Natural killer cell treated with Interleukin-12 subunit alpha and Interleukin-12 subunit beta and Interleukin-15 and Interleukin-18, amount 100 ng/mL, for 72 hours (primary cell): ENCODE results near the gene TLK2. TPM values are rescaled to one million over a fixed set of nuclear protein-coding genes. Genes with fewer than 3 reads are reported as not detected.
"Not testable (repeated sequence)": the region's sequence is repeated elsewhere in the genome, so short reads cannot be mapped to it uniquely, and the experiment has no call there.

Experiments
- ATAC-seq, 2 donors: fragments of 150-1000 bp; cut with Tn5 transposase in 1 of 2; sonication (Bioruptor Pico), chemical (Tn5 transposase) in 1 of 2; 2 replicates each; pipeline ENCODE4 v1.10.0; 2021
- DNase-seq: peaks from one replicate; pipeline ENCODE4 v3.0.0; 2022; ENCODE audit warnings: low spot score
- H3K27ac Mint-ChIP-seq, 2 donors: 1 replicate in 1 of 2; 2 replicates in 1 of 2; pipeline ENCODE4 v1.8.0; 2022; ENCODE audit warnings: mixed read lengths in 2 of 2, mild to moderate bottlenecking in 1 of 2, moderate library complexity in 1 of 2
- H3K27me3 Mint-ChIP-seq, 2 donors: 1 replicate in 1 of 2; 2 replicates in 1 of 2; pipeline ENCODE4 v1.8.0; 2022; ENCODE audit warnings: mixed read lengths in 2 of 2
- H3K36me3 Mint-ChIP-seq: one replicate; pipeline ENCODE4 v1.8.0; 2022; ENCODE audit warnings: mixed read lengths
- H3K4me1 Mint-ChIP-seq, 2 donors: 1 replicate in 1 of 2; 2 replicates in 1 of 2; pipeline ENCODE4 v1.8.0; 2022; ENCODE audit warnings: low read depth in 2 of 2, mixed read lengths in 2 of 2, mild to moderate bottlenecking in 1 of 2
- H3K4me3 Mint-ChIP-seq: one replicate; pipeline ENCODE4 v1.8.0; 2022; ENCODE audit warnings: mixed read lengths
- H3K9me3 Mint-ChIP-seq: 2 replicates; pipeline ENCODE4 v1.8.0; 2022; ENCODE audit warnings: mixed read lengths
- total RNA-seq, 2 donors: library from RNA; stranded (reverse); gene quantifications; one replicate each; pipeline ENCODE4 v1.2.3, GENCODE V29; 2022

The TLK2 gene
- total RNA-seq = 10 to 100 TPM; 51.4 to 58.7 TPM

- H3K27me3 Mint-ChIP-seq = no peaks in the 10 kb centered on the region
- DNase-seq (peak; percentile 85), ATAC-seq (peak; percentile 87 to 92)
- H3K9me3 Mint-ChIP-seq = no peaks in the 10 kb centered on the region
- peaks cover 5% of the 10 kb centered on the region for H3K36me3 Mint-ChIP-seq
- peaks cover 19 to 27% of the 10 kb centered on the region in 2 donors for H3K4me1 Mint-ChIP-seq
- H3K27ac Mint-ChIP-seq = peak within 1 kb of the TSS; percentile 89 to 96
- peak within 1 kb of the TSS; percentile 96 for H3K4me3 Mint-ChIP-seq
Measured at GRCh38 chr17:62478424-62478879, at the start of gene TLK2. Gene TLK2 (plus strand): TSS chr17:62478825. CDS start chr17:62481126, 2,301 bp downstream.

- H3K4me3 Mint-ChIP-seq, H3K4me1 Mint-ChIP-seq, ATAC-seq, H3K27ac Mint-ChIP-seq, H3K36me3 Mint-ChIP-seq, H3K9me3 Mint-ChIP-seq, DNase-seq, H3K27me3 Mint-ChIP-seq: not testable (repeated sequence)
Measured at GRCh38 chr17:62435251-62435650, 43.4 kb upstream of the TLK2 start.

- H3K36me3 Mint-ChIP-seq, DNase-seq, ATAC-seq, H3K4me3 Mint-ChIP-seq, H3K4me1 Mint-ChIP-seq, H3K27ac Mint-ChIP-seq, H3K27me3 Mint-ChIP-seq, H3K9me3 Mint-ChIP-seq: not testable (repeated sequence)
Measured at GRCh38 chr17:62441181-62441580, 37.4 kb upstream of the TLK2 start.

- H3K27ac Mint-ChIP-seq = no peak overlapping the region
- no peaks in the 10 kb centered on the region for H3K9me3 Mint-ChIP-seq
- ATAC-seq (no peak), DNase-seq (no peak)
- peaks cover 19% of the 10 kb centered on the region for H3K36me3 Mint-ChIP-seq
- H3K4me3 Mint-ChIP-seq = no peak overlapping the region
- H3K4me1 Mint-ChIP-seq = no peaks in the 10 kb centered on the region
- no peaks in the 10 kb centered on the region for H3K27me3 Mint-ChIP-seq
Measured at GRCh38 chr17:62444063-62444462, 34.6 kb upstream of the TLK2 start.

- H3K4me3 Mint-ChIP-seq, H3K9me3 Mint-ChIP-seq, ATAC-seq, DNase-seq, H3K27ac Mint-ChIP-seq, H3K4me1 Mint-ChIP-seq, H3K27me3 Mint-ChIP-seq: not testable (repeated sequence)
- peaks cover 15% of the 10 kb centered on the region for H3K36me3 Mint-ChIP-seq
Measured at GRCh38 chr17:62445791-62446190, 32.8 kb upstream of the TLK2 start.

GRCh38 chr17:62452195-62452594, 26.4 kb upstream of the TLK2 start:
- H3K9me3 Mint-ChIP-seq, DNase-seq, ATAC-seq, H3K27ac Mint-ChIP-seq, H3K4me3 Mint-ChIP-seq, H3K36me3 Mint-ChIP-seq, H3K27me3 Mint-ChIP-seq: not testable (repeated sequence)
- peaks cover 14 to 17% of the 10 kb centered on the region in 2 donors for H3K4me1 Mint-ChIP-seq

GRCh38 chr17:62453041-62453440, 25.6 kb upstream of the TLK2 start:
- not testable (repeated sequence) for ATAC-seq, H3K4me3 Mint-ChIP-seq, H3K9me3 Mint-ChIP-seq, H3K27ac Mint-ChIP-seq, H3K36me3 Mint-ChIP-seq, DNase-seq, H3K27me3 Mint-ChIP-seq
- H3K4me1 Mint-ChIP-seq = peaks cover 14 to 17% of the 10 kb centered on the region in 2 donors

GRCh38 chr17:62453656-62454055, 25.0 kb upstream of the TLK2 start:
- H3K36me3 Mint-ChIP-seq, H3K27ac Mint-ChIP-seq, H3K4me3 Mint-ChIP-seq, H3K9me3 Mint-ChIP-seq, H3K27me3 Mint-ChIP-seq, ATAC-seq, DNase-seq: not testable (repeated sequence)
- peaks cover 14 to 17% of the 10 kb centered on the region in 2 donors for H3K4me1 Mint-ChIP-seq

GRCh38 chr17:62454111-62454510, 24.5 kb upstream of the TLK2 start:
- H3K4me3 Mint-ChIP-seq, H3K9me3 Mint-ChIP-seq, H3K36me3 Mint-ChIP-seq, H3K27ac Mint-ChIP-seq, H3K27me3 Mint-ChIP-seq, ATAC-seq, DNase-seq: not testable (repeated sequence)
- peaks cover 14 to 17% of the 10 kb centered on the region in 2 donors for H3K4me1 Mint-ChIP-seq

GRCh38 chr17:62456016-62456415, 22.6 kb upstream of the TLK2 start:
- H3K27me3 Mint-ChIP-seq = peaks cover 0 to 7% of the 10 kb centered on the region in 2 donors

GRCh38 chr17:62458483-62458882, 20.1 kb upstream of the TLK2 start:
- H3K4me3 Mint-ChIP-seq, DNase-seq, H3K4me1 Mint-ChIP-seq, H3K27me3 Mint-ChIP-seq, ATAC-seq, H3K9me3 Mint-ChIP-seq, H3K27ac Mint-ChIP-seq, H3K36me3 Mint-ChIP-seq: not testable (repeated sequence)

More at GRCh38 chr17:62456016-62456415, 22.6 kb upstream of the TLK2 start:
- no peak for ATAC-seq
- Mint-ChIP-seq H3K36me3 (no peaks in the 10 kb centered on the region), H3K4me1 (peaks cover 14 to 17% of the 10 kb centered on the region in 2 donors), H3K27ac (no peak overlapping the region), H3K4me3 (no peak overlapping the region), H3K9me3 (no peaks in the 10 kb centered on the region)
- DNase-seq = no peak

GRCh38 chr17:62464422-62464821, 14.2 kb upstream of the TLK2 start:
- H3K27ac Mint-ChIP-seq, H3K9me3 Mint-ChIP-seq, H3K27me3 Mint-ChIP-seq, ATAC-seq, H3K4me1 Mint-ChIP-seq, H3K36me3 Mint-ChIP-seq, DNase-seq, H3K4me3 Mint-ChIP-seq: not testable (repeated sequence)

GRCh38 chr17:62465271-62465670, 13.4 kb upstream of the TLK2 start:
- not testable (repeated sequence) for DNase-seq, H3K4me1 Mint-ChIP-seq, H3K9me3 Mint-ChIP-seq, H3K27me3 Mint-ChIP-seq, H3K36me3 Mint-ChIP-seq, H3K4me3 Mint-ChIP-seq, ATAC-seq, H3K27ac Mint-ChIP-seq

GRCh38 chr17:62470666-62471379, 7.8 kb upstream of the TLK2 start:
- H3K4me3 Mint-ChIP-seq, H3K9me3 Mint-ChIP-seq, H3K27me3 Mint-ChIP-seq, DNase-seq, H3K27ac Mint-ChIP-seq, H3K4me1 Mint-ChIP-seq, H3K36me3 Mint-ChIP-seq: not testable (repeated sequence)
- peak in 1 of 2 donors; percentile 36 for ATAC-seq
